SKM-1 (cell line): Measurements from ENCODE around the gene CATSPER1.
"Not testable (repeated sequence)": the region's sequence is repeated elsewhere in the genome, so short reads cannot be mapped to it uniquely, and the experiment has no call there.

Experiments
- DNase-seq: peaks from one replicate; lab custom pipeline; 2025; ENCODE audit not compliant: unreplicated experiment; lab: John Stamatoyannopoulos, UW

Gene CATSPER1

GRCh38 chr11:66020618-66021357, 5.5 kb downstream of the CATSPER1 start:
- peak; percentile 73 for DNase-seq

GRCh38 chr11:66020212-66020611, 6.1 kb downstream of the CATSPER1 start:
- no peak for DNase-seq

DNA sequence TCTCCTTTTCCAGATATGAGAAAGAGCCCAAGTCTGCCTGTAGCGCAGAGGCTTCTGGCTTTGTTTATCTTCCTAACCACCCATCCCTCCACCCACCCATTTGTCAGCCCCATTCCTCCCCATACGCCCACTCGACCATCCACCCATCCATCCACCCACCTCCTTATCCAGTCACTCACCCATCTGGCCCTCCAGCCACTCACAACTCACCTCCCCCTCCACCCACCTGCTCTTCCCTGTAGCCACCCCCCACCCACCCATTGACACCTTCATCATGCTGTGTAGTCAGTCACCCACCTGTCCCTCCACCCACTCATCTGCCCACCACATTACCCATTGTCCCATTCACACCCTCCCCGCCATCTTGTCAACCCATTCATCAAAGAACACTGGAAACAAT, 9.0 kb downstream of the CATSPER1 start:
- DNase-seq, result no peak

GRCh38 chr11:66016793-66017177, 9.5 kb downstream of the CATSPER1 start:
- DNase-seq, result no peak

GRCh38 chr11:66015936-66016792, 10.1 kb downstream of the CATSPER1 start:
- DNase-seq, result no peak

- no peak for DNase-seq
Observed at GRCh38 chr11:66015454-66015881, 10.8 kb downstream of the CATSPER1 start.

DNA sequence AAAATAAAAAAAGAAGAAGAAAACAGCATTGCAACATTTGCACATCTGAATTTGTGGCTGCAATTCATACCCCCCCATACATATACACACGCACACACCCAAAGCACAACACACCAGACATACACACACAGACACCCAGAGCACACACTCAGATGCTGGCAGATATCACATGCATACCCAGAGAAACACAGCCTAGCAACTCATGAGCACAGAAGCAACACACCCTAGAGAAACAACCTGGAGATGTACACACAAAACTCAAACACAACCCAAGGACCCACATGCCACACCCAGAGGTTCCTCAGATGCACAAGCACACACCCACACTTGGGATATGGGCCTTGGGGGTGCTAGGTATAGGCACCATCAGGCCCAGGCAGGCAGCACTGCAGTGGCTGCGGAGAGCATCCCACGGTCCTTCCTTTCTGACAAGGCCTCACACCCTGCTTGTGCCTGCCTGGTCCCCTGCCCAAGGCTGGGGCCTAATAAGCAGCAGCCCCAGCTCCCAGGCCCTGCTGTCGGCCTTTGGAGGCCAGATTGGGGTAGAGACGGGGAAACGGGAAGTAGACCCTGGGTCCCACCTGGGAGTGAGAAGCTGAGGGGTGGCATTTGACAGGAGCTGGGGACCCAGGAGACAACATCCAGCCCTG, 11.3 kb downstream of the CATSPER1 start:
- no peak for DNase-seq

DNA sequence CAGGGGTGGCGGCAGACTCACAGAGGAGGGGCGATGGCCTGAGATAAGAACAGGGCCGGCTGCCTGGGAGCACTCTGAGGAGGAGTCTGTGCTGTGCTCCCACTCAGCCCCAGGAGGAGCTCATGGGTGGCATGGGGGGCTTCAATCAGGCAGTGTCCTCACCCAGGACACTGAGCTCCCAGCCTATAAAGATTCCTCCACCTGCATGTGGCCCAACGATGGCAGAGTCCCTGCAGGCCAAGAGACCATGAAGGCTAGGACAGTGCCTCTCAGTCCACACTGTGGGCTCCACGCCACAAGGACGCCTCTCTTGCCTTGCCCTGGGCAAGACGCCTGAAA, 12.5 kb downstream of the CATSPER1 start:
- DNase-seq, result no peak

DNA sequence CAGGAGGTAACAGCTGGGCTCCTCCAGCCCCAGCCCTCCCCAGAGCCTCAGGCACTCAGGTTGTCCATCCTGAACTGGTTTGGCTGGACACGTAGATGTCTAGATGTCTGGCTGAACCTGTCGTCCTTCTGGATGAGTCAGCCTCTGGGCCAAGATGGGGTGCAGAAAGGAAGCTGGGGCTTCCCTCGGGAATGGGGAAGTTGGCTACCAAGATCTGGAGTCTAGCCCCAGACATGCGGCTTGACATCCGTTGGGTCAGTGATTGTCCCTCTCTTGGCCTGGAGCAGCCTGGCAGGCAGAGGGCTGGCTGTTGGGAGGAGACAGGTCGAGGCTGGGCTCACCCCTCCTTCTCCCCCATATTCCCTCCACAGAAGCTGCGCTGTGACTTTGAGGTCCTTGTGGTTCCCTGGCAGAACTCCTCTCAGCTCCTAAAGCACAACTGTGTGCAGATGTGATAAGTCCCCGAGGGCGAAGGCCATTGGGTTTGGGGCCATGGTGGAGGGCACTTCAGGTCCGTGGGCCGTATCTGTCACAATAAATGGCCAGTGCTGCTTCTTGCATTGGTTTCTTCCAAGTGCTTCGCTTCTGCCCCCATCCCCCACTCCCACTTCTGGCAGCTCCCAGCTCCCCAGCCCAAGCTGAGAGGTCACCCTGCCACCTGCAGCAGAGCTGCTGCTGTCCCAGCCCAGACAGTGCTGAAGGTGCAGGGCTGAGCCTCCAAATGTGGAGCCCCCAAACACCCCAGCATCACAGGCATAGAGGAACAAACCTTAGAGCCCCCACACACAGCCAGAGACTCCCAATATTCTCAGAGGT, 13.1 kb downstream of the CATSPER1 start:
- DNase-seq, result no peak

DNA sequence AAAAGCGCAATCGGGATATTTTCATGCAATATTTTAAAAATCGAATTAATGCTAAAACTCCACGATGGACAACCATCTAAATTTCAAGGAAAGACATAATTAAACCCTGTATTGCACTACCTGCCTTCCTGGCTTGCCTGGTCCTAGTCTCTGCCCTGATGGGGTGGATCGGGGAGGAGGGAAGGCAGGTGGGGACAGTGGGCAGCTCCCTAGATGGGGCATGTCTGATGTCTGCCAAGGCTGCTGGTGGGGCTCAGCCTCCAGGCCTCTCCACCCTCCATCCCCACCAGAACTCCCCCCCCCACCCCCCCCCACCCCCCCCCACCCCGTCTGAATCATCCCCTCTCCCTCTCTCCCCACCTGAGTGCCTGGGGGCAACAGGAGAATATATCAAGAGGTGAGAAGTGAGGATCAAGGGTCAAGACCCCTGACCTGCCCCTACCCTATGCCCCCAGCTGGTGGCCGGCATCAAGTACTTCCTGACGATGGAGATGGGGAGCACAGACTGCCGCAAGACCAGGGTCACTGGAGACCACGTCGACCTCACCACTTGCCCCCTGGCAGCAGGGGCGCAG, 13.8 kb downstream of the CATSPER1 start:
- DNase-seq, result no peak

- no peak for DNase-seq
Observed at GRCh38 chr11:66011785-66012303, 14.4 kb downstream of the CATSPER1 start, which contains the start of gene CST6. CST6 (plus strand) TSS chr11:66012008; CDS start chr11:66012045, 37 bp downstream.

DNA sequence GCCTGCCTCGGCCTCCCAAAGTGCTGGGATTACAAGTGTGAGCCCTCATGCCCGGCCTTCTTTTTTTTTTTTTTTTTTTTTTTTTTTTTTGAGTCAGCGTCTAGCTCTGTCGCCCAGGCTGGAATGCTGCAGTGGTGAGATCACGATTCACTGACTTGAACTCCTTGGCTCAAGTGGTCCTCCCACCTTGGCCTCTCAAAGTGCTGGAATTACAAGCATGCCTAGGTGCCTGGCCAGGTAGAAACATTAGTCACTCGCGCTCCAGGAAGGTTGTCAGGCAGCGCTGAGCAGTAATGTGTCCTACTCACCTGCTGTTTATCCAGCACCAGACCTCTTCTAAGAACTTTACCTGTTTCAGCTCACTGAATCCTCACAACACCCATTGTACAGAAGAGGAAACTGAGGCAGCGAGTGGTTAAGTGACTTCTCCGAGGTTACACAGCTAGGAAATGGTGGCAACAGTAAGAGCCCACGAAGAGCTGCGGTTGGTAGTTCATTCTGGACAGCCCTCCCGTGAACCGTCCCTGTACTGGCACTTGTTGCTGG, 15.0 kb downstream of the CATSPER1 start:
- no peak for DNase-seq

DNA sequence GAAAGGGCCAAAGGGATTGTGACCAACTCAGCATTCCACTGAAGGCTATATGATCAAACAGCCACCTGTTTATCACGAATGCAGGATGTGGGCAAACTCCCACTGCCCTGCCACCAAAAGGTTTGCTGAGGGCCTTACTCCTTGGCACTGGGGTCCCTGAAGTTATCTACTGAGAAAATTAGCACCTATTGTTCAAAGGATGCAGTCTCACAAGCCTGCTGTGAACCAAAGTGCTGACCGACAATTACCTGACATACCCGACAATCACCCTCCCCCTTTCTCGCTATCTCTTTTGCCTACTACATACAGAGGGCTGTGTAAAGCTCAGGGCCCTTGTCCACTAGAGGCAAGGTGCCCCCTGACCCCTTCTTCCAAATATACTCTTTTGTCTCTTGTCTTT, 16.2 kb downstream of the CATSPER1 start:
- DNase-seq, result not testable (repeated sequence)

- DNase-seq, result no peak
Observed at GRCh38 chr11:66008468-66009101, 17.7 kb downstream of the CATSPER1 start.

GRCh38 chr11:66008095-66008467, 18.2 kb downstream of the CATSPER1 start:
- DNase-seq, result no peak

DNA sequence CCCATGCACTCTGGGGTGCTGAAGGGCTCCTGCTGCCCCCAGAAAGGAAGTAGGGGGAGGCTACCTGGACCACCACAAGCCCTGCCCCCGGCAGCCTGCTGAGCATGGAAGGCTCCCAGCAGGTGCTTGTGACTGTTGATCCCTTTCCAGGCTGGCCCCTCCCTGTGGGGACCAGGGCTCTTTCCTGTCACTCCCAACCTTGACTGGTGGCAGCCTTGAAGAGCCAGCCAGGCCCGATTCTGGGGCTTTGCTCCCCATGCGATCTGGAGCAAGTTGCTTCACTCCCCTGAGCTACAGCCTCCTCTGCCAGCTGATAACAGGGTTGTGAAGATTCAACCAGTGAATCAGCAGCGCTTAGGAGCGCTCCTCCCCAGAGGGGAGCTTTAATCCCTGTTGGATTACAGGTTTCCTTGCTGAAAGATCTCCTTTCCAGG, 19.1 kb downstream of the CATSPER1 start:
- DNase-seq, result no peak

GRCh38 chr11:66006891-66007176, 19.4 kb downstream of the CATSPER1 start:
- DNase-seq, result no peak

DNA sequence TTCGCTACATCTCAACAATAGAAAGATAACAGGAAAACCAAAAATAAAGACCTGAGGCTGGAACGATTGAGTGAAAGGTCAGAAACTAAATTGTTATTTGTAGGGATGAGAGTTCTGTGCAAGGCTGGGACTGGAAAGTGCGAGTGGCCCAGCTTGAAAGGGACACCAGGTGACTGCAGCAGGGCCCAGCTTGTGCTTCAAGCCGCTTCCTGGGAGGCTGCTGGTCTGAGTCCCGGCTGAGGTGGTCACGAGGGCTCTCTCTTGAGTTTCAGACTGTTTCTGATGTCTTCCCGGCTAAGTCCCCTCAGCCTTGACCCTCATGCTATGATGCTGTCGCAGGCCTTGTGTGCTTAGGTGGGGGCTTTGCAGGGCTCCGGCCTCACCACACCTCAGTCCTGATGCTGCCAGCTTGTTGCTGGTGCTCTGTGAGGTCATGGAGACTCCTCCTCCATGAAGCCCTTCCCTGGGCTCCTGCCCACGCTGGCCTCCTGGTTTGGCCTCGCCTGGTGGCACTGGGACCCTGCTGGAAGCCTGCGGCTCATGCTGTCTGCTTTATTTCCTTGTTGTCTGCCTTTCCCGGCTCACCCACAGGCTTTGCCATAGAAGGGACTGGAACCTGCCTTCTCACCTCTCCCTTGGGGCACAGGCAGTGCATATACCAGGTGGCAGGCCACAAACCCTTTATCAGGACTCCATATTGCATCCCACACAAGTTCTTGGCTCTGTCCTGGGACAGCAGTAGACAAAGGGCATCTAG, 20.0 kb downstream of the CATSPER1 start:
- DNase-seq, result no peak

- DNase-seq, result no peak
Observed at GRCh38 chr11:66004186-66004585, 22.1 kb downstream of the CATSPER1 start.
